Right renal cortex interstitium (tissue), 3 donors: ENCODE results near the gene AHCY. TPM values are rescaled to one million over a fixed set of nuclear protein-coding genes. Genes with fewer than 3 reads are reported as not detected.

ENCODE experiments used
- polyA plus RNA-seq, 3 donors: library from polyadenylated mRNA; unstranded; fragments of 120-200 nt; gene quantifications; one replicate each; pipeline ENCODE4 v1.2.1, GENCODE V29; 2013; ENCODE audit not compliant: insufficient read length in 3 of 3

Gene AHCY
- polyA plus RNA-seq, 3 donors = 184 to 202 (median 186) TPM

Other genes starting within 250 kb of the AHCY start
- gene EIF2S2, start 191.1 kb downstream of the AHCY start, polyA plus RNA-seq = 10 to 100 TPM; 52.3 to 54.4 (median 52.5) TPM
- under 1 TPM; 0.23 to 0.28 (median 0.28) TPM for gene ASIP, start 61.9 kb downstream of the AHCY start, polyA plus RNA-seq
- gene ITCH, start 59.9 kb upstream of the AHCY start, polyA plus RNA-seq = 10 to 100 TPM; 51.4 to 55.1 (median 53.2) TPM
- 100 to 1,000 TPM; 203 to 241 (median 224) TPM for gene DYNLRB1, start 213.1 kb upstream of the AHCY start, polyA plus RNA-seq